Keratinocyte (primary cell): ENCODE measurements around the gene TRIP4.

Experiments
- CTCF ChIP-seq, 3 experiments: IDR thresholded peaks in 1 of 3; conservative IDR thresholded peaks in 1 of 3; optimal IDR thresholded peaks in 1 of 3; 2 replicates in 2 of 3; 3 replicates in 1 of 3; pipeline versions ENCODE3 to v1.5.1; 2011; ENCODE audit warnings: low read length in 3 of 3, mild to moderate bottlenecking in 3 of 3, moderate library complexity in 2 of 3, control low read depth in 1 of 3, inconsistent platforms in 1 of 3; ENCODE audit not compliant: insufficient read depth in 2 of 3; ENCODE audit errors: extremely low read depth in 1 of 3
- EZH2 ChIP-seq: IDR thresholded peaks from one replicate; pipeline ENCODE4 v1.6.1; 2012; ENCODE audit warnings: inconsistent platforms, mild to moderate bottlenecking, low read length, moderate library complexity

- no peak for TF ChIP-seq EZH2
- TF ChIP-seq CTCF (optimal IDR thresholded peaks at IDR 0.05 in 1 of 3, IDR thresholded peaks at IDR 0.05 in 1 of 3, conservative IDR thresholded peaks at IDR 0.05 in 1 of 3; ENCODE audit: extremely low read depth in 1 of 3, insufficient read depth in 2 of 3, low read length in 3 of 3), result no peak
These were observed 84.5 kb downstream of the TRIP4 start for GRCh38 chr15:64472161-64472560.
